ENCODE data around the gene SLC49A3. TPM values are rescaled to one million over a fixed set of nuclear protein-coding genes. Genes with fewer than 3 reads are reported as not detected.

Gene SLC49A3
- total RNA-seq, 2 experiments from 2014 or later = 0.22 to 0.91 TPM

DNA sequence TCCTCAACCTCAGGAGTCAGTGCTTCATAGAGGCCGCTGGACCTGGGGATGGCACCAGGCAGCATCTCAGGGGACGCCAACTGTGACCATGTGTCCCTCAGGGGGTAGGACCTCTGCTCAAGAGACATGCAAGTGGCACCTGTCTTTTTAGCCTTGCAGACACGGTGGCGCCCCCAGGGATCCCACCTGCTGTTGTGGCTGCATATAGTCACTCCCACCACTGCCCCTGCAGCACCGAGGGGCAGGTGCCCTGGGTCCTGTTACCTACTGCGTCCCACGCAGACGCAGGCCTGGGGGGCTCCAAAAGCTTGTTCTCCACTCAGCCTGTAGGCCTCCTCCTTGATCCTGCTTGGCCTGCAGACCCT is 12.1 kb downstream of the SLC49A3 start:
- ChIA-PET CTCF (no interaction called here), POLR2A (interaction anchor here (4.7 kb wide), 1 partner anchor 12 kb away, joined by 64 read pairs; no protein-coding TSS in a partner anchor)
- no peak for TF ChIP-seq CTCF (IDR thresholded peaks at IDR 0.05)
- DNase-seq (peak in 1 of 14 experiments; percentile 30), ATAC-seq (ENCODE audit: poor library complexity) (no peak)
- no peak overlapping the region for H3K27ac ChIP-seq (ENCODE audit: low read depth in 1 of 2, low read length in 2 of 2)
- H3K27ac Mint-ChIP-seq = no peak overlapping the region
- no peaks in the 10 kb centered on the region for H3K9me3 Mint-ChIP-seq
- H3K27me3 ChIP-seq (ENCODE audit: control insufficient read depth in 1 of 2, insufficient read depth in 2 of 2, low read length in 2 of 2) = no peaks in the 10 kb centered on the region
- H3K4me3 Mint-ChIP-seq = peak overlapping the region; percentile 56
- intact Hi-C loops (cut with DNase I, micrococcal nuclease) = loop anchor here in 1 of 2 experiments (5.0 to 10.0 kb wide), 3 partner anchors 105 to 1328 kb away; partner anchors contain the start of genes IDUA and NELFA
- H3K4me3 ChIP-seq (ENCODE audit: low read length) = no peak overlapping the region
- peaks cover 39% of the 10 kb centered on the region for H3K4me1 ChIP-seq (ENCODE audit: insufficient read depth, low read length)
- H3K27me3 Mint-ChIP-seq = no peaks in the 10 kb centered on the region
- H3K36me3 Mint-ChIP-seq (ENCODE audit: low read depth) = peaks cover 16% of the 10 kb centered on the region
- no peaks in the 10 kb centered on the region for H3K9me3 ChIP-seq (ENCODE audit: control insufficient read depth in 1 of 2, insufficient read depth in 1 of 2, low read length in 2 of 2)
- peaks cover 4% of the 10 kb centered on the region for H3K4me1 Mint-ChIP-seq (ENCODE audit: low read depth)
- peaks cover 9% of the 10 kb centered on the region for H3K36me3 ChIP-seq (ENCODE audit: insufficient read depth, low read length)

- Mint-ChIP-seq H3K27me3 (no peaks in the 10 kb centered on the region), H3K36me3 (ENCODE audit: low read depth) (peaks cover 21% of the 10 kb centered on the region), H3K4me1 (ENCODE audit: low read depth) (peaks cover 4% of the 10 kb centered on the region), H3K9me3 (no peaks in the 10 kb centered on the region), H3K4me3 (peak overlapping the region; percentile 83), H3K27ac (no peak overlapping the region)
- no peak for TF ChIP-seq CTCF (IDR thresholded peaks at IDR 0.05)
- H3K27ac ChIP-seq (ENCODE audit: low read depth in 1 of 2, low read length in 2 of 2) = no peak overlapping the region
- H3K27me3 ChIP-seq (ENCODE audit: control insufficient read depth in 1 of 2, insufficient read depth in 2 of 2, low read length in 2 of 2) = no peaks in the 10 kb centered on the region
- CTCF ChIA-PET = no interaction called here
- POLR2A ChIA-PET = interaction anchor here (4.7 kb wide), 1 partner anchor 12 kb away, joined by 64 read pairs; no protein-coding TSS in a partner anchor
- no peaks in the 10 kb centered on the region for H3K9me3 ChIP-seq (ENCODE audit: control insufficient read depth in 1 of 2, insufficient read depth in 1 of 2, low read length in 2 of 2)
- intact Hi-C loops (cut with DNase I, micrococcal nuclease) = loop anchor here (2.0 to 10.0 kb wide), 5 partner anchors 29 to 1329 kb away; partner anchors contain the start of genes IDUA (in 1 of the 2), NELFA (in 1 of the 2) and PCGF3 (in 1 of the 2)
- H3K4me1 ChIP-seq (ENCODE audit: insufficient read depth, low read length) = peaks cover 36% of the 10 kb centered on the region
- no peak for ATAC-seq (ENCODE audit: poor library complexity)
- H3K4me3 ChIP-seq (ENCODE audit: low read length) = no peak overlapping the region
- H3K36me3 ChIP-seq (ENCODE audit: insufficient read depth, low read length) = peaks cover 14% of the 10 kb centered on the region
- DNase-seq = peak in 1 of 14 experiments; percentile 38
Observed at GRCh38 chr4:675980-676870, 12.7 kb downstream of the SLC49A3 start.

GRCh38 chr4:675036-675882 is 13.7 kb downstream of the SLC49A3 start:
- intact Hi-C loops (cut with DNase I, micrococcal nuclease) = loop anchor here (2.0 to 10.0 kb wide), 5 partner anchors 30 to 1330 kb away; partner anchors contain the start of genes IDUA (in 1 of the 2), NELFA (in 1 of the 2) and PCGF3 (in 1 of the 2)
- no peak for TF ChIP-seq CTCF (IDR thresholded peaks at IDR 0.05)
- H3K4me1 ChIP-seq (ENCODE audit: insufficient read depth, low read length) = peaks cover 26% of the 10 kb centered on the region
- Mint-ChIP-seq H3K4me1 (ENCODE audit: low read depth) (peaks cover 4% of the 10 kb centered on the region), H3K9me3 (no peaks in the 10 kb centered on the region), H3K36me3 (ENCODE audit: low read depth) (peaks cover 30% of the 10 kb centered on the region), H3K4me3 (peak overlapping the region; percentile 83), H3K27me3 (no peaks in the 10 kb centered on the region), H3K27ac (peak overlapping the region; percentile 87)
- CTCF ChIA-PET = interaction anchor here (1.2 to 1.6 kb wide), 2 partner anchors 9 to 433 kb away, joined by 3 to 5 read pairs; no protein-coding TSS in a partner anchor
- peaks cover 22% of the 10 kb centered on the region for H3K36me3 ChIP-seq (ENCODE audit: insufficient read depth, low read length)
- no peaks in the 10 kb centered on the region for H3K27me3 ChIP-seq (ENCODE audit: control insufficient read depth in 1 of 2, insufficient read depth in 2 of 2, low read length in 2 of 2)
- ATAC-seq (ENCODE audit: poor library complexity) = no peak
- DNase-seq = no peak
- H3K9me3 ChIP-seq (ENCODE audit: control insufficient read depth in 1 of 2, insufficient read depth in 1 of 2, low read length in 2 of 2) = no peaks in the 10 kb centered on the region
- peak overlapping the region; percentile 88 for H3K4me3 ChIP-seq (ENCODE audit: low read length)
- POLR2A ChIA-PET = interaction anchor here (1.4 to 4.7 kb wide), 3 partner anchors 11 to 381 kb away, joined by 4 to 64 read pairs (median 9); no protein-coding TSS in a partner anchor
- peak overlapping the region; percentile 85 to 98 for H3K27ac ChIP-seq (ENCODE audit: low read depth in 1 of 2, low read length in 2 of 2)
